ENCODE data around the gene GLRX3.

Gene GLRX3

DNA sequence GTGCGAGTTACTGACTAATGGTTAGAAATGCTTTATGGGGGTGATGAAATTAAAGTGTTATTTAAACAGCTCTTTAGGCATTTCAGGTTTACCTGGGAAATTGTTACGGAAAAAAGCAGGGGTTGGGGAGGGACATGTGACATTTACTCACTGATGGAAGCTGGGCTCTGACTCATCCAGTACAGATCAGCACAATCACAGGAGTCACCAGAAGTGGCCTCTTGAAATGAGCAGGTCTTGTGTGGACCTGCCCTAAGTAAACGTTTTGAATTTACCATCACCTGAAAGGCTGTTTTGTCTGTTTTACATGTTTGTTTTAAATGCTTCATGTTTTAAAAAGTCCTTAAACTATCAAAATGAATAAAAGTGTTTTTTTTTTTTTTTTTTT lies 2.3 kb downstream of the GLRX3 start:
- H3K27ac ChIP-seq (ENCODE audit: low read depth, low read length), result peak overlapping the region; percentile 77
- H2AFZ ChIP-seq (ENCODE audit: low read length, unreplicated experiment), result no peak overlapping the region
- H3K27me3 ChIP-seq (ENCODE audit: insufficient read depth, low read length), result no peaks in the 10 kb centered on the region
- H3K36me3 ChIP-seq (ENCODE audit: insufficient read depth, low read length), result peaks cover 10% of the 10 kb centered on the region; the same call in 1 of the 2 replicates
- H3K79me2 ChIP-seq (ENCODE audit: control insufficient read depth, insufficient read depth, low read length, unreplicated experiment), result peaks cover 70% of the 10 kb centered on the region
- peaks cover 43% of the 10 kb centered on the region for H3K4me1 ChIP-seq (ENCODE audit: control insufficient read depth, insufficient read depth, low read length, unreplicated experiment)
- H3K4me3 ChIP-seq (ENCODE audit: low read depth, low read length), result peak overlapping the region; percentile 88

DNA sequence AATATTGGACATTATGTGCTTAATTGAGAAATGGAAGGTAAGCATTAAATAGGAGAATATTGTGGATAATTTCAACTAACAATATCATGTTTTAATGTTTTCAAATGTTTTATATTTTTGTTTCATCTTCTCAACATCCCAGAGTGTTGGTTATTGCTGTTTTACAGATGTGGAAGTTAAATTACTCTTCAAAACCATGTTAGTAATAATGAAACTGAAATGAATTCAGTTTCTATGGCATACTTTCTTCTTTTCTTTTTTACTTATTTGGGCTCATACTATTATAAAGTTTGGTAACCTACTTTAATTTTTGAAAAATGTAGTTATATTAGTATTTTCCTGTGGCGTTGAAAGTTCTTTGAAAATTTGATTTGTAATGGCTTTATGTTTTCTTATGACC lies 4.2 kb downstream of the GLRX3 start:
- H3K4me3 ChIP-seq (ENCODE audit: low read depth, low read length), result no peak overlapping the region; the same call in 1 of the 2 replicates

DNA sequence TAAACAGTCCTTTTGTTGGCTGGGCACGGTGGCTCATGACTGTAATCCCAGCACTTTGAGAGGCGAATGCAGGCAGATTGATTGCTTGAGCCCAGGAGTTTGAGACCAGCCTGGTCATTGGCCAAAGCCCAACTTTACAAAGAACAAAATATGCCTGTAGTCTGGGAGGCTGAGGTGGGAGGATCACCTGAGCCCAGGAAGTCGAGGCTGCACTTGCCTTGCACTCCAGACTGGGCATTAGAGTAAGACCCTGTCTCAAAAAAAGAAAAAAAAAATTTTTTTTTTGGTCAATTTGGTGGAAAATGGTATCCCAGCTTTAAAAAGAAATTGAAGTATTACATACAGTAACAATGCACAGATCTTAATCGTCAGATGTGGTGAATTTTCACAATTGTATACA lies 4.8 kb downstream of the GLRX3 start:
- peaks cover 38% of the 10 kb centered on the region for H3K4me1 ChIP-seq (ENCODE audit: control insufficient read depth, insufficient read depth, low read length, unreplicated experiment)
- H3K27ac ChIP-seq (ENCODE audit: low read depth, low read length), result no peak overlapping the region
- no peak overlapping the region for H2AFZ ChIP-seq (ENCODE audit: low read length, unreplicated experiment)
- H3K79me2 ChIP-seq (ENCODE audit: control insufficient read depth, insufficient read depth, low read length, unreplicated experiment), result peaks cover 93% of the 10 kb centered on the region
- no peaks in the 10 kb centered on the region for H3K27me3 ChIP-seq (ENCODE audit: insufficient read depth, low read length)
- H3K4me3 ChIP-seq (ENCODE audit: low read depth, low read length), result no peak overlapping the region
- peaks cover 10% of the 10 kb centered on the region; the same call in 1 of the 2 replicates for H3K36me3 ChIP-seq (ENCODE audit: insufficient read depth, low read length)

More for the DNA sequence above, 4.2 kb downstream of the GLRX3 start:
- peaks cover 89% of the 10 kb centered on the region for H3K79me2 ChIP-seq (ENCODE audit: control insufficient read depth, insufficient read depth, low read length, unreplicated experiment)
- no peaks in the 10 kb centered on the region for H3K27me3 ChIP-seq (ENCODE audit: insufficient read depth, low read length)
- H3K4me1 ChIP-seq (ENCODE audit: control insufficient read depth, insufficient read depth, low read length, unreplicated experiment), result peaks cover 42% of the 10 kb centered on the region
- H3K36me3 ChIP-seq (ENCODE audit: insufficient read depth, low read length), result peaks cover 10% of the 10 kb centered on the region; the same call in 1 of the 2 replicates
- no peak overlapping the region for H2AFZ ChIP-seq (ENCODE audit: low read length, unreplicated experiment)
- H3K27ac ChIP-seq (ENCODE audit: low read depth, low read length), result no peak overlapping the region

DNA sequence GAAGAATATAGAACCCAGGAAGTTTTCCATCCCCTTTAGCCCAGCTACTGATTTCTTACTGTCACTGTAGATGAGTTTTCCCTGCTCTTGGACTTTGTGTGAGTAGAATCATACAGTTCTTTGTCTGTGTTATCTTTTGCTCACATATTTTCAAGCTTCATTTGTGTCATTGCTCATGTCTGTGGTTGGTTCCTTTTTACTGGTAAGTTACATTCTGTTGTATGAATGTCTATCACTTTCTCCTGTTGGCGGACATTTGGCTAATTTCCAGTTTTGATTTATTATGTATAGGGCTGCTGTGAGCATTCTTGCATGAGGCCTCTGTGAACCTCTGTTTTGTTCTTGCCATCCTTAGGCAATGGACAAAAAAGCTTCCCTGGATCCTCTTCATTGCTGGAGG lies 5.3 kb downstream of the GLRX3 start:
- Histone ChIP-seq H2AFZ (ENCODE audit: low read length, unreplicated experiment) (no peak overlapping the region), H3K36me3 (ENCODE audit: insufficient read depth, low read length) (peaks cover 10% of the 10 kb centered on the region; the same call in 1 of the 2 replicates), H3K27ac (ENCODE audit: low read depth, low read length) (no peak overlapping the region), H3K4me3 (ENCODE audit: low read depth, low read length) (no peak overlapping the region), H3K4me1 (ENCODE audit: control insufficient read depth, insufficient read depth, low read length, unreplicated experiment) (peaks cover 38% of the 10 kb centered on the region), H3K27me3 (ENCODE audit: insufficient read depth, low read length) (no peaks in the 10 kb centered on the region), H3K79me2 (ENCODE audit: control insufficient read depth, insufficient read depth, low read length, unreplicated experiment) (peaks cover 97% of the 10 kb centered on the region)

DNA sequence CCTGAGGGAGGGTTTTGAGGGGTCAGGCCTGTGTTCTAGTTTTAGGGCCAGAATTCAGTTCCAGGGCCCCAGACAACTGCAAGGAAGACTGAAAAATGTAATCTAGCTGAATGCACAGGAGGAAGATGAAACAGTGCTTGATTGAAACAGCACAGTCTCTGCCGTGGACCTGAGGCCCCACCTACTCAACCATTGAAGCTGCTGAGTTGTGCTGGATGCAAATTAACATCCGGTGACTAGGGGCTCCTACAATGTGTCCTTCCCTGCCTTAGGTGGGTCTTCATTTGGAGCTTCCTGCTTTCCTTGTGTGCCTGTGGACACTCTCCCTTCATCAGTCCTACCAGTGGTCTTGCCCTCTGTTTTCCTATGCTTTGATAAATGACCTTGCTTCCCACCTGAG lies 5.7 kb downstream of the GLRX3 start:
- Histone ChIP-seq H3K4me1 (ENCODE audit: control insufficient read depth, insufficient read depth, low read length, unreplicated experiment) (peaks cover 38% of the 10 kb centered on the region), H2AFZ (ENCODE audit: low read length, unreplicated experiment) (no peak overlapping the region), H3K36me3 (ENCODE audit: insufficient read depth, low read length) (peaks cover 10% of the 10 kb centered on the region; the same call in 1 of the 2 replicates), H3K79me2 (ENCODE audit: control insufficient read depth, insufficient read depth, low read length, unreplicated experiment) (peaks cover 97% of the 10 kb centered on the region), H3K4me3 (ENCODE audit: low read depth, low read length) (no peak overlapping the region), H3K27ac (ENCODE audit: low read depth, low read length) (no peak overlapping the region), H3K27me3 (ENCODE audit: insufficient read depth, low read length) (no peaks in the 10 kb centered on the region)

DNA sequence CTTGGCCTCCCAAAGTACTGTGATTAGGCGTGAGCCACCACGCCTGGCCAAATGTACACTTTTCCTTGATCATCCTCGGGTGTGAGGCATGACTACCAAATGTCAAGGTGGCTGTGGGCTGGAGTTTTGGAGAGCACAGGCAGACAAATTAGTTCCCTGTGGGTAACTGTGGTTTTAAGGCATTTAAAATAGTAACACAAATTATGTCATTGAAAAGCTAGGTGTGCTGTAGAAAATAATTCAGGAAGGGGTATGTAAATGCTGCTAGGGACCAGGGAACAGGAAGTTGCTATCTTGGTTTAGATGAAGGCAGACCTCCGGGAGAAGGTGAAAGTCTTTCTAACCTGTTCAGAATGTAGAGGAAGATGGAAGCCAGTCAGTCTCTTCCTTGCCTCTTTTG lies 9.9 kb downstream of the GLRX3 start:
- peaks cover 7% of the 10 kb centered on the region; the same call in 1 of the 2 replicates for H3K36me3 ChIP-seq (ENCODE audit: insufficient read depth, low read length)
- H2AFZ ChIP-seq (ENCODE audit: low read length, unreplicated experiment), result no peak overlapping the region
- H3K79me2 ChIP-seq (ENCODE audit: control insufficient read depth, insufficient read depth, low read length, unreplicated experiment), result peaks cover 90% of the 10 kb centered on the region

DNA sequence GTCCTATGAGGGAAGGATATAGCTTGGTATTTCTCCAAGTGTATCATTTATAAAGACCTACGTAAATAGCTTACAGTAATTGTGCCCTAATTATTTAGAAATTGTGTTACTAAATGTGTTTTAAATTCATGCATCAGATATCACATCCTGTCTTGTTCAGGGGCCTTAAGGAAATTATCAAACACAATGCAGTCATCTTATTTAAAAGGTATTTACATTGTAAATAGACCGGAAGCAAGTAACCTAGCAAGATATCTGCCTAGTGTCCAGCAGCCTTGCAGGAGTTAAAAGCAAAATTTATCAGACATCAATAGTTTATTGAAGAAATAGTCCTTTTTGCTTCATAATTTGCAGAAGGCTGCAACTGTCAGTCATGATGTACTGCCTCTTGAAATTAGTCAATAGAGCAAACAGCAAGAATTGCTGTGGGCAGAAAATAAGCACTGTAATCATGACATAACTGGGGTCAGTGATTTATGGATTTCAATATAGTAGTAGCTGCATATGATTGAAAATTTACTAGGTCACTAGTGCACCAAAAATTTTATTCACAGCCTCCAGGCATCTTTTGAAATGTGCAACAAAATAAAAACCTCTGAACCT lies 23.1 kb downstream of the GLRX3 start:
- H3K36me3 ChIP-seq (ENCODE audit: insufficient read depth, low read length), result peaks cover 23% of the 10 kb centered on the region
- H3K27ac ChIP-seq (ENCODE audit: low read depth, low read length), result no peak overlapping the region
- H3K4me3 ChIP-seq (ENCODE audit: low read depth, low read length), result no peak overlapping the region
- H3K4me1 ChIP-seq (ENCODE audit: control insufficient read depth, insufficient read depth, low read length, unreplicated experiment), result no peaks in the 10 kb centered on the region
- no peak overlapping the region for H2AFZ ChIP-seq (ENCODE audit: low read length, unreplicated experiment)
- H3K79me2 ChIP-seq (ENCODE audit: control insufficient read depth, insufficient read depth, low read length, unreplicated experiment), result peaks cover 46% of the 10 kb centered on the region
- H3K27me3 ChIP-seq (ENCODE audit: insufficient read depth, low read length), result no peaks in the 10 kb centered on the region

More for the DNA sequence above, 9.9 kb downstream of the GLRX3 start:
- H3K4me3 ChIP-seq (ENCODE audit: low read depth, low read length), result no peak overlapping the region
- H3K27ac ChIP-seq (ENCODE audit: low read depth, low read length), result no peak overlapping the region
- peaks cover 8% of the 10 kb centered on the region for H3K4me1 ChIP-seq (ENCODE audit: control insufficient read depth, insufficient read depth, low read length, unreplicated experiment)
- no peaks in the 10 kb centered on the region for H3K27me3 ChIP-seq (ENCODE audit: insufficient read depth, low read length)

DNA sequence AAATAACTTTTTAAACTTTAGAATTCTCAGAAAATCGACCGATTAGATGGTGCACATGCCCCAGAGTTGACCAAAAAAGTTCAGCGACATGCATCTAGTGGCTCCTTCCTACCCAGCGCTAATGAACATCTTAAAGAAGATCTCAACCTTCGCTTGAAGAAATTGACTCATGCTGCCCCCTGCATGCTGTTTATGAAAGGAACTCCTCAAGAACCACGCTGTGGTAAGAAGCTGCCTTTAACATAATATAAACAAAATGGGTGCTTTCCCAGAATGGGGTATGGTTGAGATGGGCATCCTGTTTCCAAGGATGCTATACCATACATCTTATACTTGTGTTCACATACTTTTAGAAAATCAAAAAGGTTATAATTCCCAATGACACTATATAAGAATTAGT lies 24.6 kb downstream of the GLRX3 start:
- Histone ChIP-seq H3K27me3 (ENCODE audit: insufficient read depth, low read length) (no peaks in the 10 kb centered on the region), H3K79me2 (ENCODE audit: control insufficient read depth, insufficient read depth, low read length, unreplicated experiment) (peaks cover 35% of the 10 kb centered on the region), H3K4me3 (ENCODE audit: low read depth, low read length) (no peak overlapping the region), H2AFZ (ENCODE audit: low read length, unreplicated experiment) (no peak overlapping the region), H3K4me1 (ENCODE audit: control insufficient read depth, insufficient read depth, low read length, unreplicated experiment) (no peaks in the 10 kb centered on the region), H3K27ac (ENCODE audit: low read depth, low read length) (no peak overlapping the region), H3K36me3 (ENCODE audit: insufficient read depth, low read length) (peaks cover 18% of the 10 kb centered on the region)

DNA sequence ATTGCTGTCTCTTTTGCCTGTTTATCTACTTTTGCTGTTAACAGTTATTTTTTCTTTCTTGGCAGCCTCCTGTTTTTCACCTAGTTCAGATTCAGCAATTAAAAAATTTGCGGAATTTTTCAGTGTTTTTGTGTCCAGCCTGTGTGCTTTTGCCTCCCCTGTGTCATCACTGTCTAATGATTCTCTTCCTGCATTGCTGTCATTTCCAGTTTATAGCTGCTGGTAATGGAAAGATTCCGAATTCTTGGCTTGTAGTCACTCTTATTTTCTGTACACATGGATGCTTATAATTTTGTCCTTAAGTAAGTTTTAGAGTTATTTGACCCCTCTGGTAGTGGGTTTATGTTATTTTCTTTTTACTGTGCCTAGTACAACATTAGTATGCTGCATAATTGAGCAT lies 25.1 kb downstream of the GLRX3 start:
- Histone ChIP-seq H3K4me3 (ENCODE audit: low read depth, low read length) (no peak overlapping the region), H3K36me3 (ENCODE audit: insufficient read depth, low read length) (peaks cover 12% of the 10 kb centered on the region)

DNA sequence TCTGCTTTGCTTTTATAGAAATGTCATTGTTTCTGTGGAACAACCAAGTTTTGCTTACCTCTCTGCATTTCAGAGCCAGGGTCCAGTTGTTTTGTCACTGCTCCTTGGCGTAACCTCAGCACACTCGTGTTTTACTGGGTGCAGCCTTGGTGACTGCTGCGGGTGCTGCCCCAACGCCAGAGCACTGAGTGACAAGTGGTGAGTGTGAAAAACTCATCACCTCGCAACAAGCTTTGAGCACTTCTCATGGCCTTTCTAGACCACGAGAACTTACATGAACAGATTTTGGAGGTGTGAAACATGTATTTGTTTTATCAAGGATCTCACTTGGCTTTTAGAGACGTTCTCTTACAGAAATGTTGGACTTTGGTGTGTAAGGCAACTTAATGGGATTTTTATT lies 31.0 kb downstream of the GLRX3 start:
- Histone ChIP-seq H3K36me3 (ENCODE audit: insufficient read depth, low read length) (peaks cover 28% of the 10 kb centered on the region), H3K4me1 (ENCODE audit: control insufficient read depth, insufficient read depth, low read length, unreplicated experiment) (no peaks in the 10 kb centered on the region), H3K27ac (ENCODE audit: low read depth, low read length) (no peak overlapping the region), H2AFZ (ENCODE audit: low read length, unreplicated experiment) (no peak overlapping the region), H3K27me3 (ENCODE audit: insufficient read depth, low read length) (no peaks in the 10 kb centered on the region), H3K79me2 (ENCODE audit: control insufficient read depth, insufficient read depth, low read length, unreplicated experiment) (peaks cover 18% of the 10 kb centered on the region), H3K4me3 (ENCODE audit: low read depth, low read length) (no peak overlapping the region)

More for the DNA sequence above, 25.1 kb downstream of the GLRX3 start:
- H3K79me2 ChIP-seq (ENCODE audit: control insufficient read depth, insufficient read depth, low read length, unreplicated experiment), result peaks cover 32% of the 10 kb centered on the region
- H3K27ac ChIP-seq (ENCODE audit: low read depth, low read length), result no peak overlapping the region
- no peak overlapping the region for H2AFZ ChIP-seq (ENCODE audit: low read length, unreplicated experiment)
- no peaks in the 10 kb centered on the region for H3K27me3 ChIP-seq (ENCODE audit: insufficient read depth, low read length)
- no peaks in the 10 kb centered on the region for H3K4me1 ChIP-seq (ENCODE audit: control insufficient read depth, insufficient read depth, low read length, unreplicated experiment)

DNA sequence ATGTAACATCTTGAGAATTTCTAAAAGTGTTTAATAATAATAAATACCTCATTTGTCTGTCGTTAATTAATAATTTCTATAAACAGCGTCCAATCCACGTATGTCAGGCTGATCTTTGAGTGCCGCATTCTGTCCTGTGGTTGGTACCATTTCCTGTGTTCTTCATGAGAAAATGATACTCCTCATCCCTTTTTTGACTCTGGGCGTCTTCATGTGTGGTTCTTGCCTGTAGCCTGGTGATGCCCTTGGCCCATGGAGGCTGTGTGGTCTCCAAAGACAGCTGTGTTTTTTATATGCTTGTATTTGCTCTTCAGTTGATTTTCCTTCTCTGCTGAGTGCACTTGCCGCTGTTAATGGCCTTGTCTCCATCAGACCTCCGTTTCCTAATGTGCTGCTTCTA lies 31.5 kb downstream of the GLRX3 start:
- Histone ChIP-seq H3K27ac (ENCODE audit: low read depth, low read length) (no peak overlapping the region), H3K36me3 (ENCODE audit: insufficient read depth, low read length) (peaks cover 29% of the 10 kb centered on the region), H3K4me3 (ENCODE audit: low read depth, low read length) (no peak overlapping the region), H3K79me2 (ENCODE audit: control insufficient read depth, insufficient read depth, low read length, unreplicated experiment) (peaks cover 18% of the 10 kb centered on the region), H2AFZ (ENCODE audit: low read length, unreplicated experiment) (no peak overlapping the region), H3K4me1 (ENCODE audit: control insufficient read depth, insufficient read depth, low read length, unreplicated experiment) (no peaks in the 10 kb centered on the region), H3K27me3 (ENCODE audit: insufficient read depth, low read length) (no peaks in the 10 kb centered on the region)
